Testis (tissue), 3 donors: ENCODE data around the gene CRNKL1. TPM values are rescaled to one million over a fixed set of nuclear protein-coding genes. Genes with fewer than 3 reads are reported as not detected.
"Not testable (repeated sequence)": the region's sequence is repeated elsewhere in the genome, so short reads cannot be mapped to it uniquely, and the experiment has no call there.

Source experiments
- DNase-seq: peaks from one replicate; pipeline ENCODE4 v3.0.0-alpha.2; 2019
- H3K27ac ChIP-seq, 2 donors: fragments of 200-600 bp; sonication (generic); one replicate each; pipeline ENCODE4 v1.5.1; 2019
- H3K27me3 ChIP-seq: fragments of 200-600 bp; sonication (generic); one replicate; pipeline ENCODE4 v1.5.1; 2019
- H3K36me3 ChIP-seq: fragments of 200-600 bp; sonication (generic); one replicate; pipeline ENCODE4 v1.5.1; 2017; ENCODE audit warnings: low read depth; ENCODE audit errors: missing control alignments
- H3K4me1 ChIP-seq: fragments of 200-600 bp; sonication (generic); one replicate; pipeline ENCODE4 v1.5.1; 2019
- H3K4me3 ChIP-seq, 2 donors: fragments of 200-600 bp; sonication (generic); one replicate each; pipeline ENCODE4 v1.5.1; 2017 to 2019
- H3K9me3 ChIP-seq: fragments of 200-600 bp; sonication (generic); one replicate; pipeline ENCODE4 v1.5.1; 2017
- POLR2A ChIP-seq: fragments of 450-650 bp; IDR thresholded peaks from one replicate; pipeline ENCODE4 v1.6.1; 2017; ENCODE audit warnings: antibody characterized with exemption, mild to moderate bottlenecking, moderate library complexity
- WGBS, 2 donors: methylation state at CpG; one replicate each; pipeline ENCODE4 v1.1.5; 2018; 5-methylcytosine and 5-hydroxymethylcytosine counted together
- intact Hi-C: fragments of 100-400 bp; cut with DNase I; formaldehyde crosslinking; loops from one replicate; pipeline ENCODE4 v1.15.1; 2023; ENCODE audit warnings: low total_unique reads
- polyA plus RNA-seq: library from polyadenylated mRNA; stranded (reverse); fragments of 350-450 nt; fragmentation: Illumina TruSeq; extraction: RNeasy Lipid Tissue Mini Kit (QIAGEN cat#74804); gene quantifications from one replicate; pipeline ENCODE4 v1.2.3, GENCODE V29; 2014; ENCODE audit warnings: low read depth, low replicate concordance; ENCODE audit not compliant: insufficient read depth
- total RNA-seq, 2 donors: library from RNA; depleted of rRNA; stranded (reverse); fragments of >200 nt; gene quantifications; one replicate each; pipeline ENCODE4 v1.2.3, GENCODE V29; 2016
- TF ChIP-seq, protein P1 (sequence below), 3 experiments: fragments of 450-650 bp in 2 of 3; fragments of 200-600 bp in 1 of 3; sonication (generic) in 1 of 3; IDR thresholded peaks; one replicate each; pipeline ENCODE4 v1.5.1; 2016 to 2019; ENCODE audit warnings: antibody characterized with exemption in 3 of 3, mild to moderate bottlenecking in 2 of 3, moderate library complexity in 1 of 3

CRNKL1 gene
- total and polyA plus RNA-seq, 3 donors from 2014 or later, result 22.1 to 26.9 (median 26.3) TPM

DNA sequence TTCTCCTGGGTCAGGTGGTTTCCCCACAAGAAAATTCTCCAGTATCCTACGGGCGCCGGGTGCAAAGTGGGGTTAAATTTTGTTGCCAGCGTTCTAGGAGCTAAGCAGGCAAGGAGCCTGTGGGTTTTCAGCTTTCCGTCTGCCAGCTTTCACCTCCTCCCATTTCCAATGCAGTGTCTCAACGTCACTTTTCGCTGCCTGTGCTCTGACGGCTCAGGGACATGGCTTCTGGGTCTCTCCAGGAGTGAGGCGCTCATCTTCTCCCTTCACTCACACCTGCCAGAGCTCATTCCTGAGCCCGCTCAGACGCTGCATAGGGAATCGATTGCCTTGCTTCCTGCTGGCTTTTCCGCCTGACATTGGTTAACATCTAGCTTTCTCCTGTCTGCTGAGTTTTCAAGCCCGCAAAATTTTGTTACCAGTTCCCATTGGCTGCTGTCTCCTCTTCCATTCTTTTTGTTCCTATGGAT lies 42.4 kb downstream of the CRNKL1 start:
- Histone ChIP-seq H3K4me3 (no peak overlapping the region), H3K9me3 (no peaks in the 10 kb centered on the region), H3K27ac (peak overlapping the region in 1 of 2 donors; percentile 3), H3K27me3 (no peaks in the 10 kb centered on the region), H3K36me3 (no peaks in the 10 kb centered on the region), H3K4me1 (peaks cover 5% of the 10 kb centered on the region)
- intact Hi-C loops, result loop anchor here (10.0 kb wide), 1 partner anchor 315 kb away; no protein-coding TSS in a partner anchor
- WGBS, 2 donors, result 69 to 73% methylated on average over 12 to 14 of the region's 14 CpGs
- no peak for TF ChIP-seq POLR2A
- TF ChIP-seq, protein P1, sequence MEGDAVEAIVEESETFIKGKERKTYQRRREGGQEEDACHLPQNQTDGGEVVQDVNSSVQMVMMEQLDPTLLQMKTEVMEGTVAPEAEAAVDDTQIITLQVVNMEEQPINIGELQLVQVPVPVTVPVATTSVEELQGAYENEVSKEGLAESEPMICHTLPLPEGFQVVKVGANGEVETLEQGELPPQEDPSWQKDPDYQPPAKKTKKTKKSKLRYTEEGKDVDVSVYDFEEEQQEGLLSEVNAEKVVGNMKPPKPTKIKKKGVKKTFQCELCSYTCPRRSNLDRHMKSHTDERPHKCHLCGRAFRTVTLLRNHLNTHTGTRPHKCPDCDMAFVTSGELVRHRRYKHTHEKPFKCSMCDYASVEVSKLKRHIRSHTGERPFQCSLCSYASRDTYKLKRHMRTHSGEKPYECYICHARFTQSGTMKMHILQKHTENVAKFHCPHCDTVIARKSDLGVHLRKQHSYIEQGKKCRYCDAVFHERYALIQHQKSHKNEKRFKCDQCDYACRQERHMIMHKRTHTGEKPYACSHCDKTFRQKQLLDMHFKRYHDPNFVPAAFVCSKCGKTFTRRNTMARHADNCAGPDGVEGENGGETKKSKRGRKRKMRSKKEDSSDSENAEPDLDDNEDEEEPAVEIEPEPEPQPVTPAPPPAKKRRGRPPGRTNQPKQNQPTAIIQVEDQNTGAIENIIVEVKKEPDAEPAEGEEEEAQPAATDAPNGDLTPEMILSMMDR (IDR thresholded peaks at IDR 0.05), result no peak
- no peak for DNase-seq

DNA sequence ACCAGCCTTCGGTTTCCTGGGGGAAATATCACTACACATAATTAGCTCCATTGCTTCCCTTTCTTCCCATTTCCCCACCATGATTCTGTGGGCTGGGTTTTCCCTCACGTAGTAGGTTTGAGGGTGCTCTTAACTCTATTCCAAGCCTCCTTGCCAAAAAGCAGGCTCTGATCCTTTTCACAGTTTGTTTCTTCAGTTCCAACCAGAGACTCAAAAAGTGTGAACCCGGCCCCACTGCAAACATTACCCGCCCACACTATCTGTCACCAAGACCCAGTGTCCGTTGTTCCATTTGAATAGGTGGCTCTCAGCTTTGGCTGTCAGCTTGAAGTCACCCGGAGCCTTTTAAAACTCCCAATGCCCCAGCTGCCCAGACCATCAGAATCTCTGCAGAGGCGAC lies 46.9 kb downstream of the CRNKL1 start:
- intact Hi-C loops, result loop anchor here (10.0 kb wide), 1 partner anchor 311 kb away; no protein-coding TSS in a partner anchor
- no peak for TF ChIP-seq POLR2A
- TF ChIP-seq, protein P1 (IDR thresholded peaks at IDR 0.05), result no peak
- no peaks in the 10 kb centered on the region for H3K9me3 ChIP-seq
- no peaks in the 10 kb centered on the region for H3K36me3 ChIP-seq
- no peak overlapping the region for H3K27ac ChIP-seq
- peaks cover 15% of the 10 kb centered on the region for H3K4me1 ChIP-seq
- 74 to 75% methylated on average over 7 of the region's 7 CpGs for WGBS, 2 donors
- DNase-seq, result no peak
- H3K27me3 ChIP-seq, result no peaks in the 10 kb centered on the region
- no peak overlapping the region for H3K4me3 ChIP-seq

DNA sequence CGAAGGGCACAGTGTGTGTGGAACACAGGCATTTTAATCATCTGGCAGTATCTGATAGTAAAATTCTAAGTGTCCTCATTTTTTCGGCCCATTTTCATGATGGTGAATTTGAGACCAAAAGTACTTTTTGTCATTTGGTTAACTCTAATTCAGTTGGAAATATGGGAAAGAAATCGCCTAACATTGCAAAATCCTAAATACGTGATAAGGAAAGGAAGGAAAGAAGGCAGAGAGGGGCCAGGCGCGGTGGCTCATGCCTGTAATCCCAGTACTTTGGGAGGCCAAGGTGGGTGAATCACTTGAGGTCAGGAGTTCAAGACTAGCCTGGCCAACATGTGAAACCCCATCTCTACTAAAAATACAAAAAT lies 48.3 kb downstream of the CRNKL1 start:
- H3K27ac ChIP-seq, result peak overlapping the region; percentile 67 to 73
- DNase-seq, H3K27me3 ChIP-seq, H3K36me3 ChIP-seq, H3K9me3 ChIP-seq: not testable (repeated sequence)
- intact Hi-C loops, result loop anchor here (10.0 kb wide), 1 partner anchor 309 kb away; no protein-coding TSS in a partner anchor
- H3K4me1 ChIP-seq, result peaks cover 20% of the 10 kb centered on the region
- peak overlapping the region in 1 of 2 donors; percentile 18 for H3K4me3 ChIP-seq
- WGBS, 2 donors, result 67 to 68% methylated on average over 6 of the region's 6 CpGs

DNA sequence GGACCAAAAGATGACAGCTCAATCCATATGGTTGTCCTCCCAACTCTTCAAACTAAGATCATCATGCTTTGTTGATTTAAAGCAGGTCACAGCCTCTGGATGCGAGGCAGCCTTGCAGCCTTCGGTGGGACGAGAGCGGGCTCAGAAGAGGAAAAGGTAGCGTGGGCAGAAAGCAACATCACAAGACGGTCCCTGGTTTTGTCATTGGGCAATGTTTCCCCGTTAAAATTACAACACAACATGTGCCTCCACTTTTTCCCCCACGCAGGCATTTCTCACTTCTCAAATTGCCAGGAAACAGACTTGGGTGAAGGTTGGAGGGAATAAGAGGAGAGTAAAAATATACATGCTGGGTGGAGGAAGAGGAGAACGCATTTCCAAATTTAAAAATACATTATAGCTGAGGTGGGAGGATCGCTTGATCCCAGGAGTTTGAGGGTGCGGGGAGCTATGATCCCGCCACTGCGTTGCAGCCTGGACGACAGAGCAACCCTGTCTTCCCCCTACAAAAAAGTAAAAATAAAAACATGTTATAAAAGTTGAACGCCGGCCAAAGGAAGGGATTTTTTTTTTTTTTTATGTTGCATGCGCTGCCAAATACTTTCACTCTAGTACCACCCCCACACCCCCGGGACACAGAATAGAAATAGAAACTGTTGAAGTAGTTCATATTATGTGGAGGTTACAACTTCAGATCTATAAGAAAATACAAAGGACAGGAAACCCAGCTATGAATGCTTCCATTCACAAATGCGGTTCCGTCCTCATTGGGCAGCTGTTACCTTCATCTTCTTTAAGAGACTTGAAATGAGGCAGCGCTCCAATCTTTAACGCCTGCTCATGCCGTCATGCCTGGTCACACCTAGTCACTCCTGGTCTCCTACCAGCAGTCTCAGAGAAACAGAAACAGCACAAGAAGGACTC lies 49.0 kb downstream of the CRNKL1 start:
- Histone ChIP-seq H3K36me3 (no peaks in the 10 kb centered on the region), H3K27me3 (no peaks in the 10 kb centered on the region), H3K27ac (peak overlapping the region; percentile 67 to 73), H3K9me3 (no peaks in the 10 kb centered on the region), H3K4me1 (peaks cover 20% of the 10 kb centered on the region), H3K4me3 (peak overlapping the region in 1 of 2 donors; percentile 18)
- 30 to 33% methylated on average over 23 of the region's 23 CpGs for WGBS, 2 donors
- TF ChIP-seq, protein P1 (IDR thresholded peaks at IDR 0.05), result no peak
- no peak for TF ChIP-seq POLR2A
- intact Hi-C loops, result loop anchor here (10.0 kb wide), 1 partner anchor 308 kb away; no protein-coding TSS in a partner anchor
- peak; percentile 54 for DNase-seq
